Measurements from ENCODE around the gene MTMR8.

The MTMR8 gene

DNA sequence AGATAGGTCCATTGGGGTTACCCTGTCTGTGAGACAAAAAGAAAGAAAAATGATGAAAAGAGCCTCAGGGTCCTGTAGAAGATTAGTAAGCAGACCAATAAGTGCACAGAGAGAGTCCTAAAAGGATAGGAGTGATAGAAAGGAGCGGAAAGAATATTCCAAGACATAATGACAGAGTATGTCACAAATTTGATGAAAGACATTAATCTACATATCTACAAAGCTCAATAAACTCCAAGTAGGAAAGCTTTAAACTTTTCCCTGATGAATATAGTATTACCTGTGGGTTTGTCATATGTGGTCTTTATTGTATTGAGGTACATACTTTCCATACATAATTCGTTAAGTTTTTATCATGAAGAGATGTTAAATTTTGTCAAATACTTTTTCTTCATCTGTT lies 73.7 kb downstream of the MTMR8 start:
- TF ChIP-seq, protein P1, sequence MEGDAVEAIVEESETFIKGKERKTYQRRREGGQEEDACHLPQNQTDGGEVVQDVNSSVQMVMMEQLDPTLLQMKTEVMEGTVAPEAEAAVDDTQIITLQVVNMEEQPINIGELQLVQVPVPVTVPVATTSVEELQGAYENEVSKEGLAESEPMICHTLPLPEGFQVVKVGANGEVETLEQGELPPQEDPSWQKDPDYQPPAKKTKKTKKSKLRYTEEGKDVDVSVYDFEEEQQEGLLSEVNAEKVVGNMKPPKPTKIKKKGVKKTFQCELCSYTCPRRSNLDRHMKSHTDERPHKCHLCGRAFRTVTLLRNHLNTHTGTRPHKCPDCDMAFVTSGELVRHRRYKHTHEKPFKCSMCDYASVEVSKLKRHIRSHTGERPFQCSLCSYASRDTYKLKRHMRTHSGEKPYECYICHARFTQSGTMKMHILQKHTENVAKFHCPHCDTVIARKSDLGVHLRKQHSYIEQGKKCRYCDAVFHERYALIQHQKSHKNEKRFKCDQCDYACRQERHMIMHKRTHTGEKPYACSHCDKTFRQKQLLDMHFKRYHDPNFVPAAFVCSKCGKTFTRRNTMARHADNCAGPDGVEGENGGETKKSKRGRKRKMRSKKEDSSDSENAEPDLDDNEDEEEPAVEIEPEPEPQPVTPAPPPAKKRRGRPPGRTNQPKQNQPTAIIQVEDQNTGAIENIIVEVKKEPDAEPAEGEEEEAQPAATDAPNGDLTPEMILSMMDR (IDR thresholded peaks at IDR 0.05; ENCODE audit: borderline replicate concordance, insufficient read depth, low read depth, low read length) = no peak
- no peak overlapping the region for H3K4me3 ChIP-seq (ENCODE audit: low read depth, low read length)

DNA sequence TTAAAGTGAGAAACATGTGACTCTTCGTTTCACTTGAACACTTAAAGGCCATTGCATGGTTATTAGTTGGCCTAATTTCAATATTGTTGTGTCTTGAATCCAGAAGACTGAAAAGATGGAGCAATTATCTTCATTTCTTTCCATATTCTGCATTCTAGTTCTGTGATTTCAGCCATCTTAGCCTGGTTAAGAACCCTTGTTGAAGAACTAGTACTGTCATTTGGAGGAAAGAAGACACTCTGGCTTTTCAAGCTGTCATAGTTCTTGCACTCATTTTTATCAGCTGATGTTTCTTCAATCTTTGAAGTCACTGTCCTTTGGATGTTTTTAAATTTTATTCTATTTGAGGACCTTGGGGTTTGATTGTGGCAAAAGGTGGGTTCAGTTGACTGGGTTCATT lies 81.6 kb downstream of the MTMR8 start:
- H3K4me3 ChIP-seq (ENCODE audit: low read depth, low read length) = no peak overlapping the region
- TF ChIP-seq, protein P1 (IDR thresholded peaks at IDR 0.05; ENCODE audit: borderline replicate concordance, insufficient read depth, low read depth, low read length) = no peak

DNA sequence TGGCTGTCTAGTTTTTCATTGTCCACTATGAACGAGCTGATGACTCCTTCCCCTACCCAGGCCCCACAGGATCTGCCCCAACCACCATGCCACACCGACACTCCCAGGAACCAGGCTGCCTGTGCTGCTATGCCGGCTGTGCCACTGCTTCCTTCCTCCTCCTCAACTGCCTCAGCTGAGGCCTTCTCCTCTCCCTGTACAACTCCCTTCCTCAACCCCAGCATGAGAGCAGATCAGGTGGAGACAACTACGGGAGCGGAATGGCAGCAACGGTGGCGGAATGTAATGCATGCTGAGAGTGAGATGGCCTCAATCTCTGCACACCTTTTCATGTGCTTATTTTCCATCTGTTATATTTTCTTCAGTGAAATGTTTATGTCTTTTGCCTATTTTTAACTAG lies 88.5 kb downstream of the MTMR8 start:
- TF ChIP-seq, protein P1 (IDR thresholded peaks at IDR 0.05; ENCODE audit: borderline replicate concordance, insufficient read depth, low read depth, low read length) = no peak
- H3K4me3 ChIP-seq (ENCODE audit: low read depth, low read length) = no peak overlapping the region

DNA sequence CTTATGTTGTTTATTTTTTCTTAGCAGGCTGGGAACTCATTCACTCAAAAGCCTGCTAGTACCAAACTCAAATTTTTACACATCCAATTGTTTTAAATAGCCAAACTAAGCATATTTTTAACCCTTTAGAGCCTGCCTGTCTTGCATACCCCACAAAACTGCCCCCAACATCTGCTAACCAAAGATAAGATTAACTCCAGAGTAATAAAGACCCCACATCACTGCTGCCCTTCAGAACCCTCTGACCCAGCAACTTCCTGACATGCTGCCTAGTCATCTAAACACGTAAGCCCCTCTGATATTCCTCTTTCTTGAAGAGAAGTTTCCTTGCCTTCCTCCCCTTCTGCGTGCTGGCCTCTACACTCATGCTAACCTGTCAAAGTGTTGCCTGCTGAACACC lies 104.1 kb downstream of the MTMR8 start:
- TF ChIP-seq, protein P1 (IDR thresholded peaks at IDR 0.05; ENCODE audit: borderline replicate concordance, insufficient read depth, low read depth, low read length) = no peak
- no peak overlapping the region for H3K4me3 ChIP-seq (ENCODE audit: low read depth, low read length)

DNA sequence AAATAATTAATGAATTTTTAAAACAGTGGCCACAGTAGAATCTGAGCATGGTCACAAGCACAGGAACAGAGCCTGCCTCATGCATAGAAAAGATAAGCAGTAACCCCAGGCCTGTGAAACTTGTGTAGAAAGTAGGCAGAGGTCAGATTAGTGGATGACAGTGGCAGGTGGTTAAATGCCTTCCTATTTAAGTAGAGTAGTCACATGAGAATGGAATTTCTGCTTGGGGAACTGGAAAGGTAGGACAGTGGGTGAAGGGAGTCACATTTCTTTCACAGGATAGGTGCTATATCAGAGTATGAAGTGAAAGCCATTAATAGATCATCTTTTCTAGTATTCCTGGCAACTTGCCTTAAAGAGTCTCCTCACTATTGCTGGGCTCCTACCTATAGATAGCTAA lies 130.0 kb downstream of the MTMR8 start:
- TF ChIP-seq, protein P1 (IDR thresholded peaks at IDR 0.05; ENCODE audit: borderline replicate concordance, insufficient read depth, low read depth, low read length) = no peak
- H3K4me3 ChIP-seq (ENCODE audit: low read depth, low read length) = no peak overlapping the region

DNA sequence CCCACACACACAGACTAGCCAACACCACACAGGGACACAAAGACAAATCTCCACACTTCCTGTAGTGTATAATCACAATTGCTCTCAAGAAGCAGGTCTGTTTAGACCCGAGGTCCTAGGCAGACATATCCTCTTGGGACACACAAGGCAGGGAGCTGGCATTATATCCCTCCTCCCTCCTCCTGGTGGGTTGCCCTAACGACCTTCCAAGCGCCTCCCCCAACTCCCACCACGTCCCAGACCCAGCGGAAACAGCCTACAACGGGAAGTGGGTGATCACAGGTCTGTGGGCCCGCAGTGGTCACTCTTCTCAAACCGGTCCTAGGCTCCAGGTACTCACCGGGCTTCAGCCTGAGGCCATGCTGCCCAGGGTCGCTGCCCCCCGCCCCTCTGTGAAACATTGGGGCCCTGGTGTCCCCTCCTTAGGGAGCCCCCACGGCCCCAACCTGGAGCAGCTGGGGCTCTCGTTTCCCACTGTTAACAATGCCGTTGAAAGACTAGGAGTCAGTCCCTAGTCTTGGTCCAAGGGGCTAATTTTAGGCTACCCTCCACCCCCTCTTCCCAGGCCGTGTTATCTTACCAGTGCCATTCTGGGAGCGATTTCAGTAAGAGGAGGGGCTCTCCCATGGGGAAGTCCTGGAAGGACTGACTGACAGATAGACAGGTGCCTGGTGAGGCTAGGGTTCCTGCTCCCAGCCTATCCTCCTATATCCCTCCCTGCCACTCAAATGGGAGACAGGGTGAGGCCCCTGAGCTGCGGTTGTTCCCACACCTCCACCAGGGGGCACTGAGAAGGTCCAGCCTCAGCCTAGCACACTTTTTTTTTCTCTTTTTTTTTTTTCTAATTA lies 164.9 kb downstream of the MTMR8 start, which contains the start of gene ASB12:
ASB12 (minus strand) TSS at position 485 of the 848 bp plus-strand sequence. CDS start 4,957 bp downstream, outside the sequence.
- H3K4me3 ChIP-seq (ENCODE audit: low read depth, low read length) = no peak within 1 kb of the TSS
- TF ChIP-seq, protein P1 (IDR thresholded peaks at IDR 0.05; ENCODE audit: borderline replicate concordance, insufficient read depth, low read depth, low read length) = no peak

DNA sequence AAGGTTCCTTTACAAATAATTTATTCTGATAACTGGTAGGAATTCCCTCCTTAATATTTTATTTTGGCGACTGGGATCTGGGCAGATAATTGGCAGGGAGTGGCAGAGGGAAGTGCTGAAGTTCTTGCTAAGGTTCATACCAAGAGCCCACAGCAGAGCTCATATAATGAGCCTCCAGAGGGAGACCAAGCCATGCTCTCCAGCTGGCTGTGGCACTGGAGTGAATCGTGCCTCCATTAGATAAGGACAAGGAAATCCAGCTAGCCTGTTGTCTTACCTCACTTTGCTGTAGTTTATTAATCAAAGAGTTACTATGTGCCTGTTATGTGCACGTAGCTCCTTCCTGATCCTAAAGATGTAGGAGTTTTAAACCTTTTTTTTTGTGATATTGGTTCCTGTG lies 166.1 kb downstream of the MTMR8 start:
- no peak overlapping the region for H3K4me3 ChIP-seq (ENCODE audit: low read depth, low read length)
- TF ChIP-seq, protein P1 (IDR thresholded peaks at IDR 0.05; ENCODE audit: borderline replicate concordance, insufficient read depth, low read depth, low read length) = no peak

Measured in GM12875 (cell line).